Tibial nerve (tissue), 4 donors: ENCODE data around the gene DET1. TPM values are rescaled to one million over a fixed set of nuclear protein-coding genes. Genes with fewer than 3 reads are reported as not detected.
"Not testable (repeated sequence)": the region's sequence is repeated elsewhere in the genome, so short reads cannot be mapped to it uniquely, and the experiment has no call there.

Source experiments
- DNase-seq, 2 donors: peaks; one replicate each; pipeline ENCODE4 v3.0.0-alpha.2; 2019; ENCODE audit warnings: low spot score in 2 of 2
- H3K27ac ChIP-seq, 4 donors: fragments of 200-600 bp; sonication (generic) in 3 of 4; one replicate each; pipeline ENCODE4 v1.5.1; 2017 to 2019; ENCODE audit warnings: mild to moderate bottlenecking in 1 of 4
- H3K27me3 ChIP-seq, 2 donors: fragments of 200-600 bp; sonication (generic) in 1 of 2; one replicate each; pipeline versions ENCODE4 v1.5.1 to v1.6.0; 2017 to 2019
- H3K36me3 ChIP-seq, 3 donors: fragments of 200-600 bp; sonication (generic); one replicate each; pipeline ENCODE4 v1.5.1; 2018 to 2019
- H3K4me1 ChIP-seq, 4 donors: fragments of 200-600 bp; sonication (generic) in 3 of 4; one replicate each; pipeline ENCODE4 v1.5.1; 2017 to 2019
- H3K4me3 ChIP-seq, 4 donors: fragments of 200-600 bp; sonication (generic) in 3 of 4; one replicate each; pipeline ENCODE4 v1.5.1; 2017 to 2019; ENCODE audit warnings: mild to moderate bottlenecking in 1 of 4, moderate library complexity in 1 of 4
- H3K9me3 ChIP-seq, 4 donors: fragments of 200-600 bp; sonication (generic) in 3 of 4; one replicate each; pipeline ENCODE4 v1.5.1; 2017 to 2019
- EP300 ChIP-seq, 2 donors: sonication (generic); formaldehyde crosslinking; IDR thresholded peaks; one replicate each; pipeline ENCODE4 v1.6.1; 2017; ENCODE audit warnings: antibody characterized with exemption in 2 of 2, mild to moderate bottlenecking in 1 of 2
- POLR2A ChIP-seq, 2 donors: fragments of 450-650 bp; IDR thresholded peaks; one replicate each; pipeline ENCODE4 v1.6.1; 2017; ENCODE audit warnings: antibody characterized with exemption in 2 of 2, mild to moderate bottlenecking in 2 of 2, moderate library complexity in 2 of 2
- whole genome bisulfite sequencing, 2 donors: methylation state at CpG; one replicate each; pipeline ENCODE4 v1.1.5; 2018; 5-methylcytosine and 5-hydroxymethylcytosine counted together
- total RNA-seq, 4 donors: library from RNA; depleted of rRNA; stranded (reverse); fragments of >200 nt; gene quantifications; one replicate each; pipeline ENCODE4 v1.1.0, GENCODE V29; 2016
- TF ChIP-seq, protein P1 (sequence below), 5 experiments: fragments of 200-600 bp in 3 of 5; fragments of 450-650 bp in 2 of 5; sonication (generic) in 3 of 5; IDR thresholded peaks; one replicate each; pipeline ENCODE4 v1.5.1; 2016 to 2019; ENCODE audit warnings: antibody characterized with exemption in 5 of 5, mild to moderate bottlenecking in 3 of 5, moderate library complexity in 2 of 5

Gene DET1
- total RNA-seq, 4 donors from 2014 or later = 6.6 to 16.2 (median 7.8) TPM

DNA sequence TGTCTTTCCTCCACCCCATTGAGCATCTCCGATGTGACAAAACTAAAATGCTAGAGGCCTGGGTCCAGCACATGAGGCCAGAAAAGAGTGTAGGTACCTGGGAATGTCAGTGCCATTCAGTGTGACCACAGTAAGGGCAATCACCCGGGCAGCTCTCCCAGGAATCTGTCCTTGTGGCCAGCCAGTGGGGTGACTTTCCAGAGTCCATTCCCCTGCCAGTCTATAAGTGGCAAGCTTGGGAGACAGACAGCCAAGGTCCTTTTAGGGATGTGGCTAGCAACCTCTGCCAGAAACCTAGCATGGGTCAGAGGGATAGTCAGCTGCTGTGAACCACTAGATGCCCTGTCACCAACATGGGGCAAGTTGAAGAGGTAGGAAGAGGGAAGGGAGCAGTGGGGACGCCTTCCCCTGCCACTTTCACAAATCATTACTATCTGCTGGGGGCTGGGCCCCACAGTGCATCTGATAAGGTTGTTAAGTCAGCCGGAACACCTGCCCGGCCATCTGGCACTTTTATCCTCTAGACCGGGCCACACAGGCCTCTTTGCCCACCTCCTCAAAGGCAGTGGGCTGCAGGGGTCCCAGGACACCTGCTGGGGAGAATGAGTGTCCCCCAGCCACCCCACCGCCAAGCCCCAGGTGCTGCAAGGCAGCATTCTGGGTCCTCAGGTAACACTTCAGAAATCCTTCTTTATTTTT is 24.8 kb upstream of the DET1 start:
- Histone ChIP-seq H3K4me1 (no peaks in the 10 kb centered on the region), H3K27ac (no peak overlapping the region), H3K36me3 (no peaks in the 10 kb centered on the region), H3K9me3 (no peaks in the 10 kb centered on the region), H3K4me3 (no peak overlapping the region), H3K27me3 (no peaks in the 10 kb centered on the region)
- WGBS, 2 donors = 54 to 55% methylated on average over 7 of the region's 7 CpGs
- TF ChIP-seq, protein P1, sequence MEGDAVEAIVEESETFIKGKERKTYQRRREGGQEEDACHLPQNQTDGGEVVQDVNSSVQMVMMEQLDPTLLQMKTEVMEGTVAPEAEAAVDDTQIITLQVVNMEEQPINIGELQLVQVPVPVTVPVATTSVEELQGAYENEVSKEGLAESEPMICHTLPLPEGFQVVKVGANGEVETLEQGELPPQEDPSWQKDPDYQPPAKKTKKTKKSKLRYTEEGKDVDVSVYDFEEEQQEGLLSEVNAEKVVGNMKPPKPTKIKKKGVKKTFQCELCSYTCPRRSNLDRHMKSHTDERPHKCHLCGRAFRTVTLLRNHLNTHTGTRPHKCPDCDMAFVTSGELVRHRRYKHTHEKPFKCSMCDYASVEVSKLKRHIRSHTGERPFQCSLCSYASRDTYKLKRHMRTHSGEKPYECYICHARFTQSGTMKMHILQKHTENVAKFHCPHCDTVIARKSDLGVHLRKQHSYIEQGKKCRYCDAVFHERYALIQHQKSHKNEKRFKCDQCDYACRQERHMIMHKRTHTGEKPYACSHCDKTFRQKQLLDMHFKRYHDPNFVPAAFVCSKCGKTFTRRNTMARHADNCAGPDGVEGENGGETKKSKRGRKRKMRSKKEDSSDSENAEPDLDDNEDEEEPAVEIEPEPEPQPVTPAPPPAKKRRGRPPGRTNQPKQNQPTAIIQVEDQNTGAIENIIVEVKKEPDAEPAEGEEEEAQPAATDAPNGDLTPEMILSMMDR (IDR thresholded peaks at IDR 0.05) = no peak
- TF ChIP-seq EP300 (IDR thresholded peaks at IDR 0.05) (no peak), POLR2A (IDR thresholded peaks at IDR 0.05) (no peak)
- DNase-seq = no peak

DNA sequence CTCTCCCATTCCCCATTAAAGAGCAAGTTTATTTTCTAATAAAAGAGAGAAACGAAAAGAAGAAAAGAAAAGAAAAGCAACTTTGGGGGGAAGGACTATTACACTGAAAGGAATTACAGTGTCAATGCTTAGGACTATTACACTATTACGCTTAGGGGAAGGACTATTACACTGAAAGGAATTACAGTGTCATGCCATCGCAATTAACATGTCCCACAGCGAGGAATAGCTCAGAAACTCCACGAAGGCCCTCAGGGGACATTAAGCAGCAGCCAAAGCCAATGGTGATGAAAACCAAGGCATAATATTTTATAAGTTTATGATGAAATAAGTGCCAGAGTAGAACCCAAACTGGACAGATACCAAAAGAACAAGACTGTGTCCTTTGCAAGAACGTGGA is 22.1 kb upstream of the DET1 start:
- no peaks in the 10 kb centered on the region for H3K4me1 ChIP-seq
- 49 to 63% methylated on average over 5 to 6 of the region's 6 CpGs for WGBS, 2 donors
- TF ChIP-seq, protein P1 (IDR thresholded peaks at IDR 0.05) = no peak
- TF ChIP-seq EP300 (IDR thresholded peaks at IDR 0.05) = peak in 1 of 2 donors; percentile 11
- H3K9me3 ChIP-seq = no peaks in the 10 kb centered on the region
- H3K36me3 ChIP-seq = no peaks in the 10 kb centered on the region
- H3K27ac ChIP-seq = no peak overlapping the region
- H3K27me3 ChIP-seq = no peaks in the 10 kb centered on the region
- no peak overlapping the region for H3K4me3 ChIP-seq
- DNase-seq = no peak

DNA sequence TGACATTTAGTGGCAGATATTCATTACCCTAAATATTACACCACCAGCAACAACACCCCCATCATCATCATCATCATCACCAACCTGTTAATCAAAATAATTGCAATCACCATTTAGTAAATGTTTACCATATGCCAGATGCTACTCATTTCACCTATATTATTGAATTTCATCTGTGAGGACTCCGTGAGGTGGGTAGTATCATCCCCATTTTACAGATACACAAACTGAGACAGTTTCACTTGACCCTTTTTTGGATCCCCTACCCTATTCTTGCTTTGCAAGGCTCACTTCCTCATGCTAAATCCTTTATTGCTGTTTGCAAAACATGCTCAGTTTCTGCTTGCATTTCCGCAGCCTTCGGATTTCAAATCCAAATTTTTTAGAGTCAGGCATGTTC is 18.3 kb upstream of the DET1 start:
- TF ChIP-seq POLR2A (IDR thresholded peaks at IDR 0.05) = no peak
- TF ChIP-seq, protein P1 (IDR thresholded peaks at IDR 0.05) = no peak
- no peak for TF ChIP-seq EP300 (IDR thresholded peaks at IDR 0.05)
- no peak for DNase-seq
- no peak overlapping the region for H3K27ac ChIP-seq
- H3K4me3 ChIP-seq = no peak overlapping the region
- H3K9me3 ChIP-seq = no peaks in the 10 kb centered on the region
- no peaks in the 10 kb centered on the region for H3K36me3 ChIP-seq
- no peaks in the 10 kb centered on the region for H3K27me3 ChIP-seq
- no peaks in the 10 kb centered on the region for H3K4me1 ChIP-seq
- WGBS, 2 donors = 96% methylated on average over 3 of the region's 3 CpGs

DNA sequence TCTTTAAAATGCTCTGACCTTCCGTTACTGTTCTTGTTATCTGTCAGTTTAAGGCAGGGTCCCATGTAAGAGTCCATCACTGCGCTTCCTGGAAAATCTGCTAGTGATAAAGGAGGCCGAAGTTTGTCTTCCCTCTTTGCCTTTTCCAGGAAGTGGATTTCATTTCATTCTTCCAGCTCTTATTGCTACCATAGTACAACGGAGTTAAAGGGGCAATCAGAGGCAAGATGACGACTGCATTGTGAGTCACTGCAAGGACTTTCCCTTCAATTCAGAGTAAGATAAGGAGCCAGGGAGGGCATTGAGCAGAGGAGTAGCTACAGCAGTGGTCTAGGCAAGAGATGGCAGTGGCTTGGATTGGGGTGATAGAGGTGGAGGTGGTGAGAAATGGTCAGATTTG is 17.2 kb upstream of the DET1 start:
- WGBS, 2 donors = 70 to 74% methylated on average over 5 of the region's 5 CpGs
- Histone ChIP-seq H3K27me3 (no peaks in the 10 kb centered on the region), H3K9me3 (no peaks in the 10 kb centered on the region), H3K4me1 (no peaks in the 10 kb centered on the region), H3K4me3 (no peak overlapping the region), H3K27ac (no peak overlapping the region), H3K36me3 (no peaks in the 10 kb centered on the region)
- TF ChIP-seq EP300 (IDR thresholded peaks at IDR 0.05) = no peak
- TF ChIP-seq POLR2A (IDR thresholded peaks at IDR 0.05) = no peak
- TF ChIP-seq, protein P1 (IDR thresholded peaks at IDR 0.05) = no peak
- DNase-seq = no peak

DNA sequence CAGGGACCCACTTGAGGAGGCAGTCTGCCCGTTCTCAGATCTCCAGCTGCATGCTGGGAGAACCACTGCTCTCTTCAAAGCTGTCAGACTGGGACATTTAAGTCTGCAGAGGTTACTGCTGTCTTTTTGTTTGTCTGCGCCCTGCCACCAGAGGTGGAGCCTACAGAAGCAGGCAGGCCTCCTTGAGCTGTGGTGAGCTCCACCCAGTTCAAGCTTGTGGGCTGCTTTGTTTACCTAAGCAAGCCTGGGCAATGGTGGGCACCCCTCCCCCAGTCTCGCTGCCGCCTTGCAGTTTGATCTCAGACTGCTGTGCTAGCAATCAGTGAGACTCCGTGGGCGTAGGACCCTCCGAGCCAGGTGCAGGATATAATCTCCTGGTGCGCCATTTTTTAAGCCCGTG is 13.1 kb upstream of the DET1 start:
- WGBS, 2 donors = 91 to 93% methylated on average over 8 to 9 of the region's 9 CpGs
- H3K27me3 ChIP-seq, H3K27ac ChIP-seq, H3K9me3 ChIP-seq, H3K4me1 ChIP-seq, DNase-seq, H3K4me3 ChIP-seq, H3K36me3 ChIP-seq: not testable (repeated sequence)

DNA sequence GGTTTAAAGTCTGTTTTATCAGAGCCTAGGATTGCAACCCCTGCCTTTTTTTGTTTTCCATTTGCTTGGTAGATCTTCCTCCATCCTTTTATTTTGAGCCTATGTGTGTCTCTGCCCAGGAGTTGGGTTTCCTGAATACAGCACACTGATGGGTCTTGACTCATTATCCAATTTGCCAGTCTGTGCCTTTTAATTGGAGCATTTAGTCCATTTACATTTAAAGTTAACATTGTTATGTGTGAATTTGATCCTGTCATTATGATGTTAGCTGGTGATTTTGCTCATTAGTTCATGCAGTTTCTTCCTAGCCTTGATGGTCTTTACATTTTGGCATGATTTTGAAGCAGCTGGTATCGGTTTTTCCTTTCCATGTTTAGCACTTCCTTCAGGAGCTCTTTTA is 11.5 kb upstream of the DET1 start:
- DNase-seq, H3K27ac ChIP-seq, H3K4me1 ChIP-seq, H3K36me3 ChIP-seq, H3K9me3 ChIP-seq, H3K27me3 ChIP-seq, H3K4me3 ChIP-seq: not testable (repeated sequence)
- WGBS, 2 donors = 88 to 91% methylated on average over 1 of the region's 1 CpG

DNA sequence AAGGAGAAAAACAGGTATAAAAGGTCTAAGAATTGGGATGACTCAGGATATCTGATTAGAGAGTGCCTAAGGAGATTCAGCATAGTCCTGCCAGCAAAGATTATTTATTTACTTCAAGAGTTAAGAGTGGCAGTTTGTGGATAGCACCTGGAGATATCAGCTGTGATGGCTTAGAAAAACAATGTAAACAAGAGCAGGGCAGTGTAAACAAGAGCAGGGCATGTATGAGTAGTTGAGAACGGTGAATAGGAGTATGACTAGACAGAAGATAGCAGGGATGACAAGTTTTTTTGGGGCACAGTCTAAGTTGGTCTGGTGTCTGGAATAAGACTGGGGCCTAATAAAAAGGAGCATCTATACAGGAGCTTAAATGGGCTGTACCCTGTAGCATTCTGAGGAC is 1.5 kb upstream of the DET1 start:
- H3K9me3 ChIP-seq, H3K36me3 ChIP-seq, H3K27me3 ChIP-seq, DNase-seq, H3K27ac ChIP-seq, H3K4me3 ChIP-seq: not testable (repeated sequence)
- 85 to 87% methylated on average over 1 of the region's 1 CpG for WGBS, 2 donors
- peaks cover 0 to 17% (median 0%) of the 10 kb centered on the region in 4 donors for H3K4me1 ChIP-seq

DNA sequence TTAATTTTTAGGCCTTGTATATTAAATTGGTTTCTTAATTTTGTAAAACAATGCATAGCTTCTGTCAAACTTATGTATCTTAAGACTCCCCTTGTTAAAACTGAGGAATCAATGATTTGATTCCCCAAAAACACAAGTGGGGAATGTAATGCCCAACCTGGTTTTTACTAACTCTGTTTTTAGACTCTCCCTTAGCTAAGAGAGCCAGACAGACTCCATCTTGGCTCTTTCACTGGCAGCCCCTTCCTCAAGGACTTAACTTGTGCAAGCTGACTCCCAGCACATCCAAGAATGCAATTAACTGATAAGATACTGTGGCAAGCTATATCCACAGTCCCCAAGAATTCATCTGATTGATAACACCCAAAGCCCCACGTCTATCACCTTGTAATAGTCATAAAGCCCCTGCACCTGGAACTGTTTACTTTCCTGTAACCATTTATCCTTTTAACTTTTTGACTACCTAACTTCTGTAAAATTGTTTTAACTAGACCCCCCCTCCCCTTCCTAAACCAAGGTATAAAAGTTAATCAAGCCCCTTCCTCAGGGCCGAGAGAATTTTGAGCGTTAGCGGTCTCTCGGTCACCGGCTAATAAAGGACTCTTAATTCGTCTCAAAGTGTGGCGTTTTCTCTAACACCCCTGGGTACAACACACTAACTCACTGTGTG is 768 bp downstream of the DET1 start:
- not testable (repeated sequence) for DNase-seq, H3K36me3 ChIP-seq, H3K27me3 ChIP-seq, H3K9me3 ChIP-seq
- WGBS, 2 donors = 3 to 4% methylated on average over 7 of the region's 8 CpGs
- Histone ChIP-seq H3K27ac (peak overlapping the region; percentile 70 to 93 (median 88)), H3K4me1 (peaks cover 0 to 26% (median 0%) of the 10 kb centered on the region in 4 donors), H3K4me3 (peak overlapping the region; percentile 41 to 97 (median 70))
